Ovary (tissue), 9 donors: ENCODE data around the gene RAB34. TPM values are rescaled to one million over a fixed set of nuclear protein-coding genes. Genes with fewer than 3 reads are reported as not detected.
"Not testable (repeated sequence)": the region's sequence is repeated elsewhere in the genome, so short reads cannot be mapped to it uniquely, and the experiment has no call there.

Experiments
- DNase-seq, 5 donors: peaks; one replicate each; pipeline ENCODE4 v3.0.0-alpha.2; 2019 to 2020
- H3K27ac ChIP-seq, 2 donors: fragments of 200-600 bp; one replicate each; pipeline versions ENCODE4 v1.5.1 to v1.8.0; 2019 to 2022
- H3K27me3 ChIP-seq: fragments of 200-600 bp; one replicate; pipeline ENCODE4 v1.8.0; 2022
- H3K36me3 ChIP-seq: fragments of 200-600 bp; sonication (generic); one replicate; pipeline ENCODE4 v1.5.1; 2019
- H3K4me1 ChIP-seq: one replicate; pipeline ENCODE4 v1.8.1; 2013; ENCODE audit warnings: mild to moderate bottlenecking, moderate library complexity; ENCODE audit not compliant: insufficient read depth
- H3K4me3 ChIP-seq: fragments of 200-600 bp; sonication (generic); one replicate; pipeline ENCODE4 v1.5.1; 2017
- H3K9me3 ChIP-seq, 2 donors: fragments of 200-600 bp in 1 of 2; sonication (generic) in 1 of 2; one replicate each; pipeline versions ENCODE4 v1.5.1 to v1.8.1; 2013 to 2019; ENCODE audit warnings: mild to moderate bottlenecking in 1 of 2, moderate library complexity in 1 of 2
- CTCF ChIP-seq, 3 donors: fragments of 450-650 bp in 2 of 3; fragments of 200-600 bp in 1 of 3; IDR thresholded peaks; one replicate each; pipeline versions ENCODE4 v1.5.1 to v1.8.0; 2016 to 2022; ENCODE audit warnings: antibody characterized with exemption in 3 of 3, mild to moderate bottlenecking in 1 of 3
- EP300 ChIP-seq: sonication (generic); formaldehyde crosslinking; IDR thresholded peaks from one replicate; pipeline ENCODE4 v1.6.1; 2017; ENCODE audit warnings: antibody characterized with exemption
- POLR2A ChIP-seq: fragments of 450-650 bp; IDR thresholded peaks from one replicate; pipeline ENCODE4 v1.6.1; 2017; ENCODE audit warnings: antibody characterized with exemption, mild to moderate bottlenecking, moderate library complexity
- WGBS, 3 donors: extraction: QIAGEN DNeasy Blood & Tissue Kit in 1 of 3; methylation state at CpG; one replicate each; pipeline versions ENCODE4 v1.1.5 to v1.1.7; 2013 to 2017; 5-methylcytosine and 5-hydroxymethylcytosine counted together
- intact Hi-C, 4 donors: fragments of 100-400 bp; cut with DNase I; formaldehyde crosslinking; loops; one replicate each; pipeline versions ENCODE4 v1.11.0 to v1.15.1; 2022 to 2023
- polyA plus RNA-seq, 2 donors: library from polyadenylated mRNA; stranded (reverse); fragments of 200-250 nt in 1 of 2; fragments of 350-450 nt in 1 of 2; fragmentation: Illumina TruSeq in 1 of 2; extraction: RNeasy Lipid Tissue Mini Kit (QIAGEN cat#74804) in 1 of 2; gene quantifications; one replicate each; pipeline ENCODE4 v1.2.3, GENCODE V29; 2013 to 2014
- total RNA-seq, 7 donors: library from RNA; depleted of rRNA in 2 of 7; stranded (reverse); fragments of >200 nt in 2 of 7; fragmentation: NEBNext Ultra II Directional in 3 of 7; extraction: Animal tissue kit (Norgen Biotek cat#: 25700) in 3 of 7; gene quantifications; one replicate each; pipeline versions ENCODE4 v1.1.0 to v1.2.4, GENCODE V29; 2016 to 2023
- donor health status: DM: no; HTN: no; CAD: no; lungs with moderate emphysema.
- donor health status: DM: no; HTN: no; CAD: no.
- donor health status: Bipolar disorder and iron deficiency.
- donor health status: DM: yes; HTN: yes; CAD: no.
- donor health status: DM: no; HTN: no; CAD: no.
- donor health status: DM: yes; HTN: yes; CAD: no.

RAB34 gene
- total and polyA plus RNA-seq, 9 donors, result 149 to 222 (median 196) TPM

GRCh38 chr17:28722417-28723158 is 4.9 kb upstream of the RAB34 start:
- H3K36me3 ChIP-seq, result no peaks in the 10 kb centered on the region
- WGBS, 3 donors, result 58 to 62% (median 61%) methylated on average over 7 of the region's 7 CpGs
- no peak for DNase-seq
- H3K4me3 ChIP-seq, result no peak overlapping the region
- no peak overlapping the region for H3K27ac ChIP-seq
- TF ChIP-seq CTCF (IDR thresholded peaks at IDR 0.05), result no peak
- H3K9me3 ChIP-seq, result no peaks in the 10 kb centered on the region
- no peaks in the 10 kb centered on the region for H3K27me3 ChIP-seq
- intact Hi-C loops, result loop anchor here in 1 of 4 donors (10.0 kb wide), 1 partner anchor 172 kb away; the partner anchor contains the start of gene FLOT2
- H3K4me1 ChIP-seq, result peaks cover 13% of the 10 kb centered on the region

- H3K27me3 ChIP-seq, H3K36me3 ChIP-seq, DNase-seq, H3K27ac ChIP-seq, H3K9me3 ChIP-seq: not testable (repeated sequence)
- H3K4me3 ChIP-seq, result peak overlapping the region; percentile 71
- 12 to 26% (median 19%) methylated on average over 19 of the region's 19 CpGs for WGBS, 3 donors
- H3K4me1 ChIP-seq, result peaks cover 17% of the 10 kb centered on the region
- intact Hi-C loops, result loop anchor here in 1 of 4 donors (10.0 kb wide), 1 partner anchor 174 kb away; the partner anchor contains the start of gene FLOT2
These were observed 3.3 kb upstream of the RAB34 start for GRCh38 chr17:28720997-28721329.

GRCh38 chr17:28720247-28720996 is 2.8 kb upstream of the RAB34 start:
- DNase-seq, result no peak
- 1 to 3% (median 2%) methylated on average over 30 of the region's 30 CpGs for WGBS, 3 donors
- Histone ChIP-seq H3K27ac (peak overlapping the region in 1 of 2 donors; percentile 97), H3K4me1 (peaks cover 17% of the 10 kb centered on the region), H3K27me3 (no peaks in the 10 kb centered on the region), H3K4me3 (peak overlapping the region; percentile 71), H3K36me3 (no peaks in the 10 kb centered on the region), H3K9me3 (no peaks in the 10 kb centered on the region)
- intact Hi-C loops, result loop anchor here in 1 of 4 donors (10.0 kb wide), 1 partner anchor 174 kb away; the partner anchor contains the start of gene FLOT2
- no peak for TF ChIP-seq EP300
- no peak for TF ChIP-seq CTCF (IDR thresholded peaks at IDR 0.05)
- no peak for TF ChIP-seq POLR2A

GRCh38 chr17:28719021-28719433 is 1.4 kb upstream of the RAB34 start:
- peak overlapping the region; percentile 71 for H3K4me3 ChIP-seq
- 22 to 31% (median 22%) methylated on average over 18 of the region's 18 CpGs for WGBS, 3 donors
- H3K27me3 ChIP-seq, result no peaks in the 10 kb centered on the region
- peaks cover 15% of the 10 kb centered on the region for H3K4me1 ChIP-seq
- no peaks in the 10 kb centered on the region for H3K36me3 ChIP-seq
- TF ChIP-seq EP300, result no peak
- TF ChIP-seq POLR2A, result no peak
- no peak for TF ChIP-seq CTCF (IDR thresholded peaks at IDR 0.05)
- H3K9me3 ChIP-seq, result no peaks in the 10 kb centered on the region
- intact Hi-C loops, result loop anchor here in 1 of 4 donors (5.0 kb wide), 1 partner anchor 57 kb away; the partner anchor contains the start of genes SDF2 and SUPT6H
- DNase-seq, result peak in 1 of 5 donors; percentile 64
- peak overlapping the region; percentile 68 to 97 for H3K27ac ChIP-seq
